ENCODE results near the gene UBR2.

GRCh38 chr6:42526616-42527015 is 37.2 kb upstream of the UBR2 start:
- no peak for TF ChIP-seq CTCF (conservative IDR thresholded peaks at IDR 0.05 in 1 of 2, IDR thresholded peaks at IDR 0.05 in 1 of 2; ENCODE audit: low read depth in 1 of 2, low read length in 2 of 2)
- TF ChIP-seq EZH2 (IDR thresholded peaks at IDR 0.05; ENCODE audit: low read length, missing control alignments): no peak

Data from fibroblast of lung (primary cell).